Stimulated activated effector memory CD8-positive, alpha-beta T cell treated with anti-CD3 and anti-CD28 coated beads, Interleukin-12 subunit alpha, Interleukin-12 subunit beta, amount 100 ng/mL, for 72 hours (primary cell): ENCODE results near the gene CREB3L1.
"Not testable (repeated sequence)": the region's sequence is repeated elsewhere in the genome, so short reads cannot be mapped to it uniquely, and the experiment has no call there.

Source experiments
- ATAC-seq: fragments of 150-1000 bp; cut with Tn5 transposase; 2 replicates; pipeline ENCODE4 v1.10.0; 2021
- DNase-seq, 2 donors: peaks; one replicate each; pipeline ENCODE4 v3.0.0; 2021 to 2022; ENCODE audit warnings: low spot score in 2 of 2
- H3K27ac Mint-ChIP-seq: one replicate; pipeline ENCODE4 v1.8.0; 2022; ENCODE audit warnings: mild to moderate bottlenecking, mixed read lengths
- H3K36me3 Mint-ChIP-seq: one replicate; pipeline ENCODE4 v1.8.0; 2022; ENCODE audit warnings: mild to moderate bottlenecking, mixed read lengths
- H3K4me1 Mint-ChIP-seq: one replicate; pipeline ENCODE4 v1.8.0; 2022; ENCODE audit warnings: mixed read lengths
- H3K4me3 Mint-ChIP-seq: one replicate; pipeline ENCODE4 v1.8.0; 2022; ENCODE audit warnings: mild to moderate bottlenecking, mixed read lengths
- H3K9me3 Mint-ChIP-seq: one replicate; pipeline ENCODE4 v1.8.0; 2022; ENCODE audit warnings: mixed read lengths

The CREB3L1 gene

GRCh38 chr11:46259347-46259746 is 18.1 kb upstream of the CREB3L1 start:
- H3K36me3 Mint-ChIP-seq, ATAC-seq, H3K9me3 Mint-ChIP-seq, H3K27ac Mint-ChIP-seq, H3K4me1 Mint-ChIP-seq, DNase-seq, H3K4me3 Mint-ChIP-seq: not testable (repeated sequence)

- peak; percentile 67 for ATAC-seq
- DNase-seq = no peak
- H3K27ac Mint-ChIP-seq = no peak overlapping the region
- H3K36me3 Mint-ChIP-seq = no peaks in the 10 kb centered on the region
- H3K9me3 Mint-ChIP-seq = no peaks in the 10 kb centered on the region
- no peak overlapping the region for H3K4me3 Mint-ChIP-seq
- H3K4me1 Mint-ChIP-seq = no peaks in the 10 kb centered on the region
Measured at GRCh38 chr11:46259971-46260560, 17.4 kb upstream of the CREB3L1 start.

- H3K9me3 Mint-ChIP-seq = no peaks in the 10 kb centered on the region
- H3K27ac Mint-ChIP-seq = no peak overlapping the region
- no peaks in the 10 kb centered on the region for H3K36me3 Mint-ChIP-seq
- no peak overlapping the region for H3K4me3 Mint-ChIP-seq
- no peak for DNase-seq
- ATAC-seq = no peak
- no peaks in the 10 kb centered on the region for H3K4me1 Mint-ChIP-seq
Measured at GRCh38 chr11:46263120-46263519, 14.3 kb upstream of the CREB3L1 start.

GRCh38 chr11:46264030-46264429 is 13.4 kb upstream of the CREB3L1 start:
- Mint-ChIP-seq H3K36me3 (no peaks in the 10 kb centered on the region), H3K4me3 (no peak overlapping the region), H3K9me3 (no peaks in the 10 kb centered on the region), H3K27ac (peak overlapping the region; percentile 16), H3K4me1 (no peaks in the 10 kb centered on the region)
- ATAC-seq (no peak), DNase-seq (no peak)

GRCh38 chr11:46264976-46265375 is 12.5 kb upstream of the CREB3L1 start:
- no peaks in the 10 kb centered on the region for H3K4me1 Mint-ChIP-seq
- H3K27ac Mint-ChIP-seq = peak overlapping the region; percentile 16
- DNase-seq (no peak), ATAC-seq (no peak)
- H3K4me3 Mint-ChIP-seq = no peak overlapping the region
- no peaks in the 10 kb centered on the region for H3K36me3 Mint-ChIP-seq
- H3K9me3 Mint-ChIP-seq = no peaks in the 10 kb centered on the region

GRCh38 chr11:46265764-46266163 is 11.7 kb upstream of the CREB3L1 start:
- no peak overlapping the region for H3K27ac Mint-ChIP-seq
- no peaks in the 10 kb centered on the region for H3K9me3 Mint-ChIP-seq
- DNase-seq (no peak), ATAC-seq (no peak)
- no peaks in the 10 kb centered on the region for H3K4me1 Mint-ChIP-seq
- no peak overlapping the region for H3K4me3 Mint-ChIP-seq
- no peaks in the 10 kb centered on the region for H3K36me3 Mint-ChIP-seq

- H3K4me3 Mint-ChIP-seq = no peak overlapping the region
- ATAC-seq (no peak), DNase-seq (no peak)
- H3K27ac Mint-ChIP-seq = no peak overlapping the region
- no peaks in the 10 kb centered on the region for H3K9me3 Mint-ChIP-seq
- H3K36me3 Mint-ChIP-seq = no peaks in the 10 kb centered on the region
- peaks cover 6% of the 10 kb centered on the region for H3K4me1 Mint-ChIP-seq
Measured at GRCh38 chr11:46267930-46268329, 9.5 kb upstream of the CREB3L1 start.

- Mint-ChIP-seq H3K9me3 (no peaks in the 10 kb centered on the region), H3K36me3 (no peaks in the 10 kb centered on the region), H3K27ac (no peak overlapping the region), H3K4me1 (peaks cover 6% of the 10 kb centered on the region), H3K4me3 (no peak overlapping the region)
- DNase-seq (no peak), ATAC-seq (no peak)
Measured at GRCh38 chr11:46270684-46271083, 6.8 kb upstream of the CREB3L1 start.

GRCh38 chr11:46271407-46271806 is 6.1 kb upstream of the CREB3L1 start:
- Mint-ChIP-seq H3K9me3 (no peaks in the 10 kb centered on the region), H3K27ac (no peak overlapping the region), H3K4me1 (peaks cover 6% of the 10 kb centered on the region), H3K4me3 (no peak overlapping the region), H3K36me3 (no peaks in the 10 kb centered on the region)
- ATAC-seq (no peak), DNase-seq (no peak)

- no peaks in the 10 kb centered on the region for H3K9me3 Mint-ChIP-seq
- no peak for ATAC-seq
Measured at GRCh38 chr11:46271875-46272815, 5.3 kb upstream of the CREB3L1 start.

GRCh38 chr11:46272816-46273427 is 4.5 kb upstream of the CREB3L1 start:
- no peak overlapping the region for H3K27ac Mint-ChIP-seq
- peaks cover 10% of the 10 kb centered on the region for H3K4me1 Mint-ChIP-seq
- H3K36me3 Mint-ChIP-seq = no peaks in the 10 kb centered on the region
- no peak for ATAC-seq
- DNase-seq = no peak
- H3K4me3 Mint-ChIP-seq = no peak overlapping the region
- H3K9me3 Mint-ChIP-seq = no peaks in the 10 kb centered on the region

More at GRCh38 chr11:46271875-46272815, 5.3 kb upstream of the CREB3L1 start:
- Mint-ChIP-seq H3K4me1 (peaks cover 6% of the 10 kb centered on the region), H3K4me3 (no peak overlapping the region), H3K27ac (peak overlapping the region; percentile 24), H3K36me3 (no peaks in the 10 kb centered on the region)
- no peak for DNase-seq

GRCh38 chr11:46273511-46274205 is 3.8 kb upstream of the CREB3L1 start:
- no peak overlapping the region for H3K27ac Mint-ChIP-seq
- ATAC-seq = no peak
- no peaks in the 10 kb centered on the region for H3K36me3 Mint-ChIP-seq
- no peak for DNase-seq
- H3K4me3 Mint-ChIP-seq = no peak overlapping the region
- no peaks in the 10 kb centered on the region for H3K9me3 Mint-ChIP-seq
- H3K4me1 Mint-ChIP-seq = peaks cover 11% of the 10 kb centered on the region

- DNase-seq = no peak
- no peak overlapping the region for H3K27ac Mint-ChIP-seq
- ATAC-seq = no peak
- no peak overlapping the region for H3K4me3 Mint-ChIP-seq
- no peaks in the 10 kb centered on the region for H3K9me3 Mint-ChIP-seq
- H3K36me3 Mint-ChIP-seq = no peaks in the 10 kb centered on the region
- H3K4me1 Mint-ChIP-seq = peaks cover 16% of the 10 kb centered on the region
Measured at GRCh38 chr11:46275964-46276641, 1.4 kb upstream of the CREB3L1 start.

- no peaks in the 10 kb centered on the region for H3K36me3 Mint-ChIP-seq
- ATAC-seq = no peak
- H3K4me3 Mint-ChIP-seq = peak overlapping the region; percentile 36
- no peak overlapping the region for H3K27ac Mint-ChIP-seq
- no peaks in the 10 kb centered on the region for H3K9me3 Mint-ChIP-seq
- H3K4me1 Mint-ChIP-seq = peaks cover 21% of the 10 kb centered on the region
- no peak for DNase-seq
Measured at GRCh38 chr11:46277313-46277621, 195 bp upstream of the CREB3L1 start.
